Measurements from ENCODE around the gene OR2V2.

The OR2V2 gene

GRCh38 chr5:181114844-181115778 is 32.3 kb upstream of the OR2V2 start:
- H2AFZ ChIP-seq (ENCODE audit: low read depth, low read length): no peak overlapping the region

DNA sequence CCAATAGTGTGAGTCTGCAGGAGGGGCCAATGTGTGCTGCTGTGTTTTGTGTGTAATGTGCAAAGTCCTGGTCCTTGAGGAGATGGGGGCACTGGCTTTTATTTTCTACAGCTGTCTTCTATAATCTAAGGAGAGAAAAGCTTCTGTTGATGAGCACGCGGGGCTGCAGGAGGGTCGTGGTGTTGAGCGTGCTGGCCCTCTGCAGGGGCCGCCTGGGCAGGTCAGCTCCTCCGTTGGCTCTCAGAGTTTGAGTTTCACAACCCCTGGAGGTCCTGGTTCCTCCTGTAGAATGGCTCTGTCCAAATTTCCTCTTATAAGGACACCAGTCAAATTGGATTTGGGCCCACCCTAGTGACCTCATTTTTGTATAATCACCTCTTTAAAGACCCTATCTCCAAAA is 29.0 kb upstream of the OR2V2 start:
- no peak for TF ChIP-seq CTCF (IDR thresholded peaks at IDR 0.05; ENCODE audit: low read depth, low read length)
- no peak for TF ChIP-seq EZH2phosphoT487 (IDR thresholded peaks at IDR 0.05; ENCODE audit: low read depth)
- Histone ChIP-seq H2AFZ (ENCODE audit: low read depth, low read length) (no peak overlapping the region), H3K79me2 (ENCODE audit: low read length) (no peaks in the 10 kb centered on the region), H3K9ac (ENCODE audit: low read length) (no peak overlapping the region), H3K9me3 (ENCODE audit: insufficient read depth, low read length) (no peaks in the 10 kb centered on the region), H3K4me3 (ENCODE audit: low read length) (no peak overlapping the region), H3K27ac (ENCODE audit: low read length) (no peak overlapping the region), H3K27me3 (ENCODE audit: low read depth, low read length) (peaks cover 5% of the 10 kb centered on the region; the same call in 1 of the 2 replicates), H4K20me1 (ENCODE audit: insufficient read depth, low read length) (no peaks in the 10 kb centered on the region), H3K36me3 (replicated peaks; ENCODE audit: low read depth, low read length) (no peaks in the 10 kb centered on the region), H3K4me2 (ENCODE audit: low read length) (no peak overlapping the region), H3K4me1 (ENCODE audit: low read length) (peaks cover 8% of the 10 kb centered on the region)

More at GRCh38 chr5:181114844-181115778, 32.3 kb upstream of the OR2V2 start:
- H3K79me2 ChIP-seq (ENCODE audit: low read length): no peaks in the 10 kb centered on the region
- H3K4me3 ChIP-seq (ENCODE audit: low read length): no peak overlapping the region
- H3K4me1 ChIP-seq (ENCODE audit: low read length): peaks cover 8% of the 10 kb centered on the region
- peaks cover 8% of the 10 kb centered on the region; the same call in 1 of the 2 replicates for H3K27me3 ChIP-seq (ENCODE audit: low read depth, low read length)
- no peaks in the 10 kb centered on the region for H3K36me3 ChIP-seq (replicated peaks; ENCODE audit: low read depth, low read length)
- no peaks in the 10 kb centered on the region for H4K20me1 ChIP-seq (ENCODE audit: insufficient read depth, low read length)
- H3K9me3 ChIP-seq (ENCODE audit: insufficient read depth, low read length): no peaks in the 10 kb centered on the region
- no peak overlapping the region for H3K27ac ChIP-seq (ENCODE audit: low read length)
- H3K9ac ChIP-seq (ENCODE audit: low read length): no peak overlapping the region
- H3K4me2 ChIP-seq (ENCODE audit: low read length): no peak overlapping the region
- TF ChIP-seq EZH2phosphoT487 (IDR thresholded peaks at IDR 0.05; ENCODE audit: low read depth) (no peak), CTCF (IDR thresholded peaks at IDR 0.05; ENCODE audit: low read depth, low read length) (no peak)

DNA sequence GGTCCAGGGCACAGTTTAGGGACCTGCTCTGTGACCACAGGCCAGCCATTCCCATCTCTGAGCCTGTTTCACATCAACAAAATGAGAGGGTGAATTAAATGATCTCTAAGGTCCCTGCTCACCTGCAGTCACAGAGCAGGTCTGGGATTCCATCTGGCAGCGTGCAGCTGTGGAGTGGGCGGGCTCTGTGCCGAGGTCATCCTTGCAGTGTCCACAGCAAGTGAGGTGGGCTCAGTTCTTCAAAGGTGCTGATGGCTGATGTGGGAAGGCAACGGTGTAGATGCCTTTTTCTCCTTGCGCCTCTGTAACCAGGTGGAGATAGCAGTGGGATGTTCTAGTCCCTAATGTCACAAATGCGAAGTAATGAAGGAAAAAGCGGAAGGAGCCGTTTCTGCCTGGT is 28.3 kb upstream of the OR2V2 start:
- H3K9ac ChIP-seq (ENCODE audit: low read length): no peak overlapping the region
- no peak overlapping the region for H3K27ac ChIP-seq (ENCODE audit: low read length)
- H2AFZ ChIP-seq (ENCODE audit: low read depth, low read length): no peak overlapping the region
- peaks cover 8% of the 10 kb centered on the region for H3K4me1 ChIP-seq (ENCODE audit: low read length)
- H3K36me3 ChIP-seq (replicated peaks; ENCODE audit: low read depth, low read length): no peaks in the 10 kb centered on the region
- TF ChIP-seq EZH2phosphoT487 (IDR thresholded peaks at IDR 0.05; ENCODE audit: low read depth) (no peak), CTCF (IDR thresholded peaks at IDR 0.05; ENCODE audit: low read depth, low read length) (no peak)
- H3K79me2 ChIP-seq (ENCODE audit: low read length): no peaks in the 10 kb centered on the region
- no peaks in the 10 kb centered on the region for H4K20me1 ChIP-seq (ENCODE audit: insufficient read depth, low read length)
- H3K27me3 ChIP-seq (ENCODE audit: low read depth, low read length): peaks cover 5% of the 10 kb centered on the region; the same call in 1 of the 2 replicates
- H3K9me3 ChIP-seq (ENCODE audit: insufficient read depth, low read length): no peaks in the 10 kb centered on the region
- no peak overlapping the region for H3K4me2 ChIP-seq (ENCODE audit: low read length)
- H3K4me3 ChIP-seq (ENCODE audit: low read length): no peak overlapping the region

- Histone ChIP-seq H3K9ac (ENCODE audit: low read length) (no peak overlapping the region), H2AFZ (ENCODE audit: low read depth, low read length) (no peak overlapping the region), H3K4me3 (ENCODE audit: low read length) (no peak overlapping the region), H3K4me2 (ENCODE audit: low read length) (no peak overlapping the region), H3K79me2 (ENCODE audit: low read length) (no peaks in the 10 kb centered on the region), H3K9me3 (ENCODE audit: insufficient read depth, low read length) (no peaks in the 10 kb centered on the region), H3K27me3 (ENCODE audit: low read depth, low read length) (peaks cover 5% of the 10 kb centered on the region; the same call in 1 of the 2 replicates), H3K36me3 (replicated peaks; ENCODE audit: low read depth, low read length) (no peaks in the 10 kb centered on the region), H3K27ac (ENCODE audit: low read length) (no peak overlapping the region), H3K4me1 (ENCODE audit: low read length) (peaks cover 8% of the 10 kb centered on the region), H4K20me1 (ENCODE audit: insufficient read depth, low read length) (no peaks in the 10 kb centered on the region)
- TF ChIP-seq EZH2phosphoT487 (IDR thresholded peaks at IDR 0.05; ENCODE audit: low read depth): no peak
- no peak for TF ChIP-seq CTCF (IDR thresholded peaks at IDR 0.05; ENCODE audit: low read depth, low read length)
Measured at GRCh38 chr5:181120306-181120705, 27.1 kb upstream of the OR2V2 start.

Data from OCI-LY3 (cell line).